ENCODE data around the gene MACROH2A2. TPM values are rescaled to one million over a fixed set of nuclear protein-coding genes. Genes with fewer than 3 reads are reported as not detected.

The MACROH2A2 gene
- total RNA-seq, 4 donors from 2014 or later = 7.0 to 21.8 (median 15.0) TPM

DNA sequence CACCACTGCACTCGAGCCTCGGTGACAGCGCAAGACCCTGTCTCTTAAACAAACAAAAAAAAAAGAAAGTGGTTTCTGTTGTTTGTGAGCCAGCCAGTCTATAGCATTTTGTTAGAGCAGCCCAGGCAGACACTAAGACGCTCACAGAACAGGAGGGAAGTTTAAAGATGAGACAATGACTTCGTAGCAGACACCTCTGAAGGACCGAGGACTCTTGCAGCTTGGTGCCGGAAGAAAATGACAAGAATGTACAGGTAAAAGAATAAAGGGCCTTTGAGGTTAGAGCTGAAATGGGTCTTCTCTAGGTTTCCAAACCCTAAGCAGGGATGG, 39.7 kb downstream of the MACROH2A2 start:
- 89 to 90% methylated on average over 7 of the region's 7 CpGs for WGBS, 2 donors
- H3K27ac ChIP-seq = no peak overlapping the region
- H3K4me3 ChIP-seq (replicated peaks in 1 of 3) = no peak overlapping the region
- H3K9me3 ChIP-seq = no peaks in the 10 kb centered on the region
- no peak for DNase-seq
- H3K27me3 ChIP-seq = no peaks in the 10 kb centered on the region
- H3K36me3 ChIP-seq = no peaks in the 10 kb centered on the region
- no peak for TF ChIP-seq POLR2A (IDR thresholded peaks at IDR 0.05)
- TF ChIP-seq, protein P1, sequence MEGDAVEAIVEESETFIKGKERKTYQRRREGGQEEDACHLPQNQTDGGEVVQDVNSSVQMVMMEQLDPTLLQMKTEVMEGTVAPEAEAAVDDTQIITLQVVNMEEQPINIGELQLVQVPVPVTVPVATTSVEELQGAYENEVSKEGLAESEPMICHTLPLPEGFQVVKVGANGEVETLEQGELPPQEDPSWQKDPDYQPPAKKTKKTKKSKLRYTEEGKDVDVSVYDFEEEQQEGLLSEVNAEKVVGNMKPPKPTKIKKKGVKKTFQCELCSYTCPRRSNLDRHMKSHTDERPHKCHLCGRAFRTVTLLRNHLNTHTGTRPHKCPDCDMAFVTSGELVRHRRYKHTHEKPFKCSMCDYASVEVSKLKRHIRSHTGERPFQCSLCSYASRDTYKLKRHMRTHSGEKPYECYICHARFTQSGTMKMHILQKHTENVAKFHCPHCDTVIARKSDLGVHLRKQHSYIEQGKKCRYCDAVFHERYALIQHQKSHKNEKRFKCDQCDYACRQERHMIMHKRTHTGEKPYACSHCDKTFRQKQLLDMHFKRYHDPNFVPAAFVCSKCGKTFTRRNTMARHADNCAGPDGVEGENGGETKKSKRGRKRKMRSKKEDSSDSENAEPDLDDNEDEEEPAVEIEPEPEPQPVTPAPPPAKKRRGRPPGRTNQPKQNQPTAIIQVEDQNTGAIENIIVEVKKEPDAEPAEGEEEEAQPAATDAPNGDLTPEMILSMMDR (IDR thresholded peaks at IDR 0.05) = no peak
- intact Hi-C loops (cut with DNase I) = no loop called here
- no peaks in the 10 kb centered on the region for H3K4me1 ChIP-seq

DNA sequence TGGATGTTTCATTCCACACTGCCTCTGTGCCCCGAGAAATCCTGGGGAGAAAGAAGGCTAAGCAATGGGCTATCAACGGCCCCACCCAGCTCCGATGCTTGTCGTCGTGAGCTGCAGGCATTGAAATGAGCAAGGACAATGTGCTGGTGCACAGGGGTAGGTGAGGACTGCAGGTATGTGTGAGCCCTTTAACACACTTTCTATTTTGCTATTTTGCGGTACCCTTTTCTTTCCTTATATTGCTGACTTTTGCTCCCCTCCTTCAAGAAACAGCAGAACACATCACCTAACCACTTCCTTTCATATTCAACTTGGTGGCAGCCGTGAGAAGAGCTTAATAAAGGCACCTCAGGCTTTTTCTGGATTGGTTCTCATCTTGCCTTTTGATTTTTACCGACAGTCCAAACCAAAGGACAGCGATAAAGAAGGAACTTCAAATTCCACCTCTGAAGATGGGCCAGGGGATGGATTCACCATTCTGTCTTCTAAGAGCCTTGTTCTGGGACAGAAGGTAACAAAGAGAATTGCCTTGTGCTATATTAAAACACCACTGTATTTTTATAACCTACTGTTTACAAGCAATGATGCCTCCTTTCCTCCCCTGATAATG, 40.8 kb downstream of the MACROH2A2 start:
- Histone ChIP-seq H3K27me3 (no peaks in the 10 kb centered on the region), H3K4me3 (replicated peaks in 1 of 3) (no peak overlapping the region), H3K9me3 (no peaks in the 10 kb centered on the region), H3K36me3 (no peaks in the 10 kb centered on the region), H3K27ac (no peak overlapping the region), H3K4me1 (no peaks in the 10 kb centered on the region)
- 90 to 93% methylated on average over 9 of the region's 9 CpGs for WGBS, 2 donors
- intact Hi-C loops (cut with DNase I) = no loop called here
- DNase-seq = no peak
- no peak for TF ChIP-seq POLR2A (IDR thresholded peaks at IDR 0.05)
- TF ChIP-seq, protein P1 (IDR thresholded peaks at IDR 0.05) = no peak

DNA sequence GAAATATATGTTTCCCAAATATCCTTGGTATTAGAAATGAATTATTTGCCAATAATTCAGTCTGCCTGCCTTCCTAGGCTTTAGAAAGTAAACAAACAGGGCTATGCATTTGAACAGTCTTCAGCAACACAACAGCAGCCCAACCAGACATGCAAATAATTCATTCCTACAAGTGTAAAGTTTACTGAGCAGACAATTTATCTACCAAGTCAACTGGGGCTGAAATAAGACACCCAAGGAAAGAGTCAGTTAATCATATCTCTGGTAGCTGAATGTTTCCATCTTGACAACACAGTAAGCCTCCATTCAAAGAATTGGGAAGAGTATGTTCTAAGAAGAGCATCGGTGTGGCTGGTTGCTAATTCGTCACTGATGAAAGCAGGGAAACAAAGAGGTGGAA, 41.6 kb downstream of the MACROH2A2 start:
- WGBS, 2 donors = 90 to 92% methylated on average over 2 of the region's 2 CpGs
- Histone ChIP-seq H3K9me3 (no peaks in the 10 kb centered on the region), H3K27ac (no peak overlapping the region), H3K27me3 (no peaks in the 10 kb centered on the region), H3K4me3 (replicated peaks in 1 of 3) (no peak overlapping the region), H3K36me3 (peaks cover 0 to 5% of the 10 kb centered on the region in 2 donors), H3K4me1 (no peaks in the 10 kb centered on the region)
- intact Hi-C loops (cut with DNase I) = no loop called here
- DNase-seq = no peak
- TF ChIP-seq, protein P1 (IDR thresholded peaks at IDR 0.05) = no peak
- TF ChIP-seq POLR2A (IDR thresholded peaks at IDR 0.05) = no peak

DNA sequence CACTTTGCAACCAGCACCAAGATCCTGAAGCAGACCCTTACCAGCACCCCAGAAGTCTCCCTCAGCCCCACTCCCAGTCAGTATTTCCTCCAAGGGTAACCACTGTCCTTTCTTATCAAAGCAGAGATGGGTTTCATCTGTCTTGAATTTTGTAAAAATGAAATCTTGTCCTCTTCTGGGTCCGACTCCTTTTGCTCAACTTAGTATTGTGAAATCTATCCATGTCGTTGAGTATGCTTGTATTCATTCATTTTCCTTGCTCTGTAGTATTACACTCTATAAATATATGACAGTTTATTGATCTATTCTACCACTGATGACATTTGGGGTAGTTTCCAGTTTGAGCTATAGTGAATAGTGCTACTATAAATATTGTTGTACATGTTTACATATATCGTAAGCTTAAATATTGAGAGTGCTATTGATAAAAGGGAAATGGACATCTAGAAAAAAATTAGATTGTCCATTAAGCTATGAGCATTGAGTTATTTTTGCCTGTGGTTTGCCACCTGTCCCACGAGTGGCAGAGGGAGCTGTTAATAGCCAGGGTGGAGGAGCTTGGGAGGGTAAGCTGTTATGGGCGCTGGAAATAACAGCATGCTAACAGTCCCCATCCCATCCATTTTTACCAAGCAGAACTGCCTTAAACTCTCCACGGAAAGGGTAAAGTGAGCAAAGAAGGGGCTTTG, 43.5 kb downstream of the MACROH2A2 start:
- H3K9me3 ChIP-seq = no peaks in the 10 kb centered on the region
- H3K27me3 ChIP-seq = no peaks in the 10 kb centered on the region
- no peak overlapping the region for H3K4me3 ChIP-seq (replicated peaks in 1 of 3)
- H3K27ac ChIP-seq = no peak overlapping the region
- TF ChIP-seq, protein P1 (IDR thresholded peaks at IDR 0.05) = no peak
- no peak for TF ChIP-seq POLR2A (IDR thresholded peaks at IDR 0.05)
- H3K4me1 ChIP-seq = no peaks in the 10 kb centered on the region
- H3K36me3 ChIP-seq = peaks cover 0 to 7% of the 10 kb centered on the region in 2 donors
- intact Hi-C loops (cut with DNase I) = no loop called here
- DNase-seq = no peak
- WGBS, 2 donors = 90 to 91% methylated on average over 6 of the region's 6 CpGs

DNA sequence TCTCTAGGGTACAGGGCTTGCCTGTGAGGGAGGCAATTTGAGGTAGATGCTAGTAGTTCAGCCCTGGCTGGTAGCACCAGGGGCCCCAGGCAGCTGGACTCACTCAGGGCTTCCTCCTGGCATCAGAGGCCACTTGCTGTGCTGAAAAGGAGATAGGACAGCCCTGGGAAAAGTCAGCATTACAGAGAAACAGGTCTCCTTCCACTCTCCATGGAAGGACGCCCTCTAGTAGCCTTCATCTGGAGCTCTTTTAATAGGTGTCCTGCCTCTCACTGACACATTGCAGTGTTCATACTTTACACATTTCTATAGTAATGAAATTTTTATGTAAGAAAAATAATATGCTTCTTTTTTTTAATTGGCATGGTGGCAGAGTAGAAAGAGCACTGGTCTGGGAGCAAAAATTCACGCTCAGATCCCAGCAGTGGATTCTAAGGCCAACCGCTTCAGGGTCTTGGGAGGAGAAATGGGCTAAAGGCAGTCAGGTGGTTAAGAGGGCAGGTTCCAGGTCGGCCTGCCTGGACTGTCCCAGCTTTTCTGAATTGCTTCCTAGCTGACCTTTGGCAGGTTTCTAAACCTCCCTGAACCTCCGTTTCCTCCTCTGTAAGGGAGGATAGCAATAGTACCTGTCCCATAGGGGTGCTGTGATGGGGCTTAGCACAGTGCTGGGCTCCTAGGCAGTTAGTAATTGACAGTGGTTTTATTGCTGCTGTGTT, 44.2 kb downstream of the MACROH2A2 start:
- Histone ChIP-seq H3K4me3 (replicated peaks in 1 of 3) (no peak overlapping the region), H3K4me1 (no peaks in the 10 kb centered on the region), H3K36me3 (peaks cover 0 to 7% of the 10 kb centered on the region in 2 donors), H3K27me3 (no peaks in the 10 kb centered on the region), H3K9me3 (no peaks in the 10 kb centered on the region), H3K27ac (no peak overlapping the region)
- 97 to 98% methylated on average over 5 of the region's 5 CpGs for WGBS, 2 donors
- DNase-seq = no peak
- intact Hi-C loops (cut with DNase I) = no loop called here
- TF ChIP-seq POLR2A (IDR thresholded peaks at IDR 0.05) = no peak
- TF ChIP-seq, protein P1 (IDR thresholded peaks at IDR 0.05) = no peak

Data from thyroid gland (tissue), 4 donors.